Epithelial cell of prostate (primary cell): ENCODE results near the gene SLAMF1.

ENCODE experiments used
- DNase-seq: peaks from one replicate; pipeline ENCODE4 v3.0.0-alpha.2; 2011; ENCODE audit warnings: low read depth, low spot score
- H3K27ac ChIP-seq: fragments of 450-650 bp; 2 replicates; pipeline ENCODE4 v1.5.1; 2017; ENCODE audit warnings: mild to moderate bottlenecking

Gene SLAMF1

DNA sequence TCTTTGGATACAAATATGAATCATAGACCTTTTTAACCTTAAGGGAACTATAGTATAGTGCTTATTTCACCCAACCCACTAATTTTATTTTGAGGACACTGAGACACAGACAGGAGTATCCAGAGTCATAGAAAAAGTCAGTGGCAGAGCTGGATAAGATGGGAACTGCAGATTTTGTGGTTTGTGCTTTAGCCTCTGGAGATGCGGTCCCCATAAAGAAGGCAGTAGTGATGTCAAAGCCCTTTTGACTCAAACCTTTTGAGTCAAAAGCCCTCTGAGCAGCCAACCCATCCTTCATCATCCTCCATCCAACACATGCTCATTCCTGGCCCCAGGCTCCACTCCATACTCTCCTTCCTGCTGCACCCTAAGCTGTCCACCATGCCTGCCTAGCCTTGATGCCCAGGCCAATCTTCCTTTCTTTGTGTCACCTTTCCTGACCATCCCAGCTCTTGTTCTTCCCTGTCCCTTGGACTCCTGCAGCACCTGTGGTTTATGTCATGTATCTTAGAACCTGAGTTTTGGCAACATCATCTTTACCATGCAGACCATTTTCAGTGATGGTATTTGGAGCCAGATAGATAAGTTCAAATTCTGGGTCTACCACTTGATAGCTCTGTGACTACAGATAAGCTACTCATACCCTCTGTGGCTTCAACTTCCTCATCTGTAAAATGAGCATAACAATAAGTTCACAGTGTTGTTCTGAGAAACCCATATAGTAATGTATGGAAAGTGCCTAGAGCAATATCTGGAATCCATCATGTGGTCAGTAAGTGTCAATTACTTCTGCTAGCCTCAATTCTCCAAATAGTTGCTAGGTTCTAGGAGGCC is 20.1 kb downstream of the SLAMF1 start:
- no peak overlapping the region for H3K27ac ChIP-seq
- no peak for DNase-seq

GRCh38 chr1:160625725-160626498 is 20.9 kb downstream of the SLAMF1 start:
- DNase-seq = no peak
- no peak overlapping the region for H3K27ac ChIP-seq

DNA sequence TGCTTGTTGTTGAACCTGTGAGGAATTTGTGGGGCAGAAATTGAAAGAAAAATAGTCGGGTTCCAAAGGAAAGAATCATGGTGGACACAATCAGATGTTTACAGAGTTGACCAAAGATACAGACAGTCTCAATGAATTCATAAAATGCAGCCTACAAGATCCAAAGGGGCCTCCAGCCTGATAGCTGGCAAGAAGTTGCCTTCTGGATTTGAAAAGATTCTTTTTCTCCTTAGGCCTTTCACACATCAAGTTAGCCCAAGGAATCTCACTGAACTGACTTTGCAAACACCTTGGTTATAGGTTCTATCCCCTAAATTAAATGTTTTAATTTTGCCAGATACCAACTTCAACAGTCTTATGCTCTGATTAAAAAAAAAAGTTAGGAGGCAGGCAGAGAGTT is 21.5 kb downstream of the SLAMF1 start:
- H3K27ac ChIP-seq = no peak overlapping the region
- DNase-seq = no peak

DNA sequence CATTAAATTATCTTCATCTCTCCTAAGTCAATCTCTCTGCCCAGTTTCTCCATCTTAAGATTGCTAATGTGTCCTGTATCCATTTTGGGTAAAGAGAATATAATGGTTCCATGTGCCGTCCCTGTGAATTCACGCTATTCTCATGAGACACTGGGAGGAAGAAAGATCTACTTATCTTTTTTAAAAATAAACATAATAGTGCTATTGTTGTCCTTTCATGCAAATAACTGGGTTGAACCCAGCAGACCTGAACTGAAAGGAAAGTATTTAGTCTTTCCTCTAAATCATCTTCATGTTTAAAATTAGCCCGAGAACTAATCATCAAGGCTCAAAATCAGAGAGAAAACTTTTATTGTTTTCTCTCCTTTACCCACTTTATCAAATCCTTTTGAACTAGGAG is 22.4 kb downstream of the SLAMF1 start:
- H3K27ac ChIP-seq = no peak overlapping the region
- no peak for DNase-seq

DNA sequence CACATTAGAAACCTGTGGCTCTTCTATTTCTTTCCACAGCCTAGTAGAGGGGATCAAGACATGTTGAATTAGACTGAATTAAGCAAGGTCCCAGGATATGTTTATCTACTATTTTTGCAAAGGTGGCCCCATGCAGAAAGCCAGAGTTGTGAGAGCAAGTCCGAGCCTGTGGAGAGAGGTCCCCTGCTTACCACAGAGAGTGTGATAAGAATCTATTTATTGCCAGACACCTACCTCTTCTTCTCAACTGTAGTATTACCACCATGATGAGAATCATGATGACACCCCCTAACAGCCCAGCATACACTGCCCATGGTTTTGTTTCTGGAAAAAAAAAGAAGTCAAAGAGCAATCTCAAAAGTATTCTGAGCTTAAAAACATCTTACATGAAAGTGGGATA is 23.0 kb downstream of the SLAMF1 start:
- H3K27ac ChIP-seq = no peak overlapping the region
- DNase-seq = no peak

DNA sequence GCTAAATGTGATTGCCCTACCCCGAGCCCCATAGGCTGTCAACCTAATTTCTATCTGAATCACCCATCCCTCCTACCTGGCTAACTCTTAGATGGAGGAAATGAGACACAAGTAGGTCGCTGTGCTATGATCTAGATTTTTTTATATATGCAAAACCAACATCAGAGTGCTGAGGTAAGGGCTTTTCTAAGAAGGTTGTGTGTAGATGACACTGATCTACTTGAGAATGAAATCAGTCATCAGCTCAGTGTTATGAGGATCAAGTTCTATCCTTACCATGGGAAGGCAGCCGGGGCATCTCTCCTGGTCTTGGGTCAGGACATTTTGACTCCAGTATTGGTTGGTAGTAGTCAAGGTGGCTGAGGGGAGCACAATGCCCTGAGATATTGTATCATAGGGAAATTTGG is 23.6 kb downstream of the SLAMF1 start:
- H3K27ac ChIP-seq = no peak overlapping the region
- no peak for DNase-seq

GRCh38 chr1:160622501-160623226 is 24.2 kb downstream of the SLAMF1 start:
- DNase-seq = no peak
- no peak overlapping the region for H3K27ac ChIP-seq

GRCh38 chr1:160621633-160622413 is 25.0 kb downstream of the SLAMF1 start:
- H3K27ac ChIP-seq = no peak overlapping the region
- DNase-seq = no peak

- no peak for DNase-seq
- H3K27ac ChIP-seq = no peak overlapping the region
These were observed 25.8 kb downstream of the SLAMF1 start for GRCh38 chr1:160620942-160621632.

GRCh38 chr1:160619742-160620277 is 27.0 kb downstream of the SLAMF1 start:
- no peak for DNase-seq
- no peak overlapping the region for H3K27ac ChIP-seq

- DNase-seq = no peak
- H3K27ac ChIP-seq = no peak overlapping the region
These were observed 28.0 kb downstream of the SLAMF1 start for GRCh38 chr1:160618763-160619274.

- DNase-seq = no peak
- H3K27ac ChIP-seq = no peak overlapping the region
These were observed 28.5 kb downstream of the SLAMF1 start for GRCh38 chr1:160618327-160618726.

DNA sequence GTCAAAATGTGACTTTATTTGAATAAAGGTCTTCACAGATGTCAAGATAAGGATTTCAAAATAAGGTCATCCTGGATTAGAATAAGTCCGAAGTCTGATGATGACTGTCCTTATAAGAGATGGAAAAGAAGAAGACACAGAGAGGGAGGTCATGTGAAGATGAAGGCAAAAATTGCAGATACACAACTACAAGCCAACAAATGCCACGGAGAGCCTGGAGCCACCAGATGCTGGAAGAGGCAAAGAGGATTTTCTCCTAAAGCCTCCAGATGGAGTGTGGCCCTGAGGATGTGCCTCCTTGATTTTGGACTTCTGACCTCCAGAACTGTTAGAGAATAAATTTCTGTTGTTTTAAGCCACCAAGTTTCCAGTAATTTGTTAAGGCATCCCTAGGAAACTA is 31.2 kb downstream of the SLAMF1 start:
- no peak for DNase-seq
- no peak overlapping the region for H3K27ac ChIP-seq

DNA sequence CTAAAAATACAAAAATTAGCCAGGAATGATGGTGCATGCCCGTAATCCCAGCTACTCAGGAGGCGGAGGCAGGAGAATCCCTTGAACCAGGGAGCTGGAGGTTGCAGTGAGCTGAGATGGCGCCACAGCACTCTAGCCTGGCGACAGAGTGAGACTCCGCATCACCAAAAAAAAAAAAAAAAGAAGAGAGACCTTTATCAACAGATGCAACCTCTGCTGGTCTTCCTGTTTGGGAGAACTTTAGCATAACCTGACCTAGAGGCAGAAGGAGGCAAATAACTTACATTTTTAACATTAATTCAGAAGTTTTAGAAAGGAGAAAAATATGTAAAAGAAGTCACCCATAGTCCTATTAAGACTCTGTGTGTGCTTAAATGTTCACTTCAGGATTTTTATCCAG is 32.4 kb downstream of the SLAMF1 start:
- H3K27ac ChIP-seq = no peak overlapping the region
- no peak for DNase-seq

DNA sequence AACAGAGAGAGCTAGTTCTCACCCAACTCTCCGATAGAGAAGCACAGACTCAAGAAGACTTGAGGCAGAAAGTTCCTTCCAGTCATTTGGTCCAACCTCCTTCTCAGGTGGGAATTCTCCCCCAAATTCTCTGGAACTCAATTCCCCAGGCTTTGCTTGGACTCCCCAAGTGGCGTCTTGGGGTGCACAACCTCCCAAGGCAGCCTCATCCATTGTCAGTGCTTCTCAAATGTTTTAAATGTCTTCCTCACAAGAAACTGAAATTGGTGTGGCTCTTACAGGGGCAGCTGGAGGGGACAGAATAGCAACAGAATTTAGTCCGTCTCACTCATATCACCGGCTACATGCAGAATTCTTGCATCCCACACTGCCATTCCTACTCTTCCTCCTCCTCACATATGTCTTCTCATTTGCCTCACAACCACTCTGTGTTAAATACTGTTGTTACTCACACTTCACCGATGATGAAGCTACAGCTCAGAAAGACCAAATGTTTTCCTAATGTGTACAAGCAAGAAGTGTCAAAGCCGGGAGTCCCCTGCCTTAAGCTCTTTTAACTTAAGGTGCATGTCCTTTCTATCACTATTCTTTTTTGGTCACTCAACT is 34.1 kb downstream of the SLAMF1 start:
- DNase-seq = no peak
- no peak overlapping the region for H3K27ac ChIP-seq

GRCh38 chr1:160610569-160611242 is 36.1 kb downstream of the SLAMF1 start:
- no peak for DNase-seq
- H3K27ac ChIP-seq = no peak overlapping the region

DNA sequence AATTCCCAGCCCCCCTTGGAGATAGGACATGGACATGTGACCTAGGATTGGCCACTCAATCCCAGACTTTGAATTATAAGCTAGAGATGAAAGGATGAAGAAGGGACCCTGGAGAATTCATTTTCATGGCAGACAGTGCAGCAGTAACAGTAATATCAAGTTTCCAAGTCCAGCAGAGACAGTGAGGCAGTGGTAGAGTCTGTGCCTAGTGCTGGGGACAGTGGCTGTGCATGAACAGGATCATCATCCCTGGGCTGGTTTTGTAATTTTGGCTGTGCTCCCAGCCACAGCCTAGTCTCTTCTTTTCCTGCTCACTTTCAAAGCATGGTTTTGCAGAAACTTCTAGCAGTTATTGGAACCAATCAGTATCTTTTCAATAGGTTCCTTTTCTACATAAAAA is 37.9 kb downstream of the SLAMF1 start:
- no peak for DNase-seq
- H3K27ac ChIP-seq = no peak overlapping the region

- no peak for DNase-seq
- H3K27ac ChIP-seq = no peak overlapping the region
These were observed 38.3 kb downstream of the SLAMF1 start for GRCh38 chr1:160608514-160608913.
